Activated T-cell treated with anti-CD3 and anti-CD28 coated beads for 1 hour (primary cell): ENCODE results near the gene TJAP1.
"Not testable (repeated sequence)": the region's sequence is repeated elsewhere in the genome, so short reads cannot be mapped to it uniquely, and the experiment has no call there.

Experiments
- DNase-seq: peaks from one replicate; pipeline ENCODE4 v3.0.0-alpha.2; 2020; ENCODE audit warnings: low read depth

Gene TJAP1

DNA sequence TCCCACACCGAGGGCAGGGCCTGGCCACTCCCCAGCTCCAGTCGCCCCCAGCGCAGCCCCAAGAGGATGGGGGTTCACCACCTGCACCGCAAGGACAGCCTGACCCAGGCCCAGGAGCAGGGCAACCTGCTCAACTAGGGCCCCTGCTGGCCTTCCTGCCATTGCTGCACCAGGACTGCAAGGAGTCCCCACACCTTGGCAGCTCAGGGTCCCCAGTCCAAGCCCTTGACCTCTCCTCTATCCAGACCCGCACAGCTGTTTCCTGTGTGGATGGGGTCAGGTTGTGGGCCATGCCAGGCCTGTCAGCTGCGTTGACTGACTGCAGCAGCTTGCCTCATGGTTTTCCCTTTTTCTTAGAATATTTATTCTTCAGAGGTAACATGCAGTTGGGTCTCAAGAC is 28.3 kb downstream of the TJAP1 start:
- DNase-seq, result no peak

DNA sequence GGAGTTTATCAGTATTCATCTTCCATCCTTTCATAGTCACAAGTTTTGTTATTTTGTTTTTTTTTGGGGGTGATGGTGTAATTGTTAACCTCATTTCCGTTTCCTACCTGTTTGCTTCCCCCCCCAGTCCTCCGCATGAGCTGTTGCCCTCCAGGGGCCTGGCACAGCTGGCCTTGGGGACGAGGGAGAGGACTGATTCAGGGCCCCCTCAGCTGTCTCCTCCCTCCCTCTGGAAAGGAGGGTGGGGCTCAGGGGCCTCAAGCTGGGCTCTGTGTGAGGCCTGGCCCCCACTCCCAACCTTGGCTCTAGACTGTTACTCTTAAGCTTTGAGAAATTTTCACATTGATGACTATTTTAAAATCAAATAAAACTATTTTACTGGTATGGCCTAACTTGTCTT is 28.8 kb downstream of the TJAP1 start:
- no peak for DNase-seq

DNA sequence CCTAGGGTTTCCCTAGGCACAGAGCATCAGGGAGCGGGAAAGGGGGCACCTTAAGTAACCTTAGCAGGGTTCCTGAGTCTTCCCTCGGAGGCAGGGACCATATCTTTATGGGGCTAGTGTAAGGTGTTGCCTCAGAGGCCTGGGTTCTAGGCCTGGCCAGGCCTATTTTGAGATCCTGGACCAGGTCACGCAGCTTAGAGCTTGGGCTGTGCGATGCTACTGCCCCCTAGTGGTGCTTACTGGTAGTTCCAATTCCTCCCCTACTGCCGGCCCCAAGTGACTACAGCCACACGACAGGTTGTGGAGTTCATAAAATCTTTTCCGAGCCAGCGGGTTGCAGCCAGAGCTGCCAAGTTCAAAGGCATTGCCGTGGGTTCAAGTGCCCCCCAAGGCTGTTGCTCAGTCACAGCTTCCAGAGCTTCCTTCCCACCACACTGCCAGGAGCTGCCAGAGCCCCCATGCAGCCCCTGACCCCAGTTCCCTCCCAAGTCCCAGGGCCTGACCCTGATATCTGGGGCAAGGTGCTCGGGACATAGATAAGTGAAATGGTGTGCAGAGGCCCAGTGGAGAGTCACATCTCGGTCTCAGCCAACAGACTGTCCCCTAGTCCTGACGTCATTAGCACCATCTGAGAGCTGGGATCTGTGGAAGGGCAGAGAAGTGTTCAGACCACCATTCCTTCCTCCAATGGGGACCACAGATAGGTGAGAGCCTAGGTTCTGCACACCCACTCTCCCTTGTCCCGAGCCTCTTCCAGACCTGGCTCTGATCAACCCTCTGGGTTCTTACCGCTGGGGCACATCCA is 29.5 kb downstream of the TJAP1 start:
- peak; percentile 71 for DNase-seq

DNA sequence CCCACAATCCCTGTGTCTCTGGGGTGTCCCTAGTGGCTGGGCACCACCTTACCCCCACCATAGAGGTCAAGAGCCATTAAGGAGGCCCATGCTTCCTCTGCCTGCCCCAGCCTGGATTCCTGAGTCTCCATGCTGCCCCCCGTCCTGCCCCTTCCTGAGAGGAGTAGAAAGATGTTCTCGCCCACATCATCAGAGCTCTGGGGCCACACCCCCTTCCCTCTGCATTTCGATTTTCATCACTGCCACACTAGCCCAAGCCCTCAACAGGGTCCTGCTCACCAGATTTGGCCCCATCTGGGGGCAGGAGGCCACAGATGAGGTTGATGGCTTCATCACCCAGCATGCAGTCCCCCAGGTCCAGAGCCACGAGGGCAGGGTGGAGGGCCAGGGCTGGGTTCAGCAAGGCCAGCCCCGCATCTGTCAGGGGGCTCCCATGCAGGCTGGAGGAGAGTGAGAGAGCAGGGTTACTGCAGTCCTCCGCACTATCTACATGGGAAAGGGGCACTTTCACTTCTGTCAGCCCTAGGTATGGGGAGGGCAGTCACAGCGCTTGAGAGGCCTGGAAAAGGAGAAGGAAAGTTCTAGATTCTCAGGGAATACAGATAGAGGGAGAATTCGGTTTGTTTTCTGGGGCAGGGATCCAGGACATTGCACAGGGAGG is 31.2 kb downstream of the TJAP1 start:
- no peak for DNase-seq

DNA sequence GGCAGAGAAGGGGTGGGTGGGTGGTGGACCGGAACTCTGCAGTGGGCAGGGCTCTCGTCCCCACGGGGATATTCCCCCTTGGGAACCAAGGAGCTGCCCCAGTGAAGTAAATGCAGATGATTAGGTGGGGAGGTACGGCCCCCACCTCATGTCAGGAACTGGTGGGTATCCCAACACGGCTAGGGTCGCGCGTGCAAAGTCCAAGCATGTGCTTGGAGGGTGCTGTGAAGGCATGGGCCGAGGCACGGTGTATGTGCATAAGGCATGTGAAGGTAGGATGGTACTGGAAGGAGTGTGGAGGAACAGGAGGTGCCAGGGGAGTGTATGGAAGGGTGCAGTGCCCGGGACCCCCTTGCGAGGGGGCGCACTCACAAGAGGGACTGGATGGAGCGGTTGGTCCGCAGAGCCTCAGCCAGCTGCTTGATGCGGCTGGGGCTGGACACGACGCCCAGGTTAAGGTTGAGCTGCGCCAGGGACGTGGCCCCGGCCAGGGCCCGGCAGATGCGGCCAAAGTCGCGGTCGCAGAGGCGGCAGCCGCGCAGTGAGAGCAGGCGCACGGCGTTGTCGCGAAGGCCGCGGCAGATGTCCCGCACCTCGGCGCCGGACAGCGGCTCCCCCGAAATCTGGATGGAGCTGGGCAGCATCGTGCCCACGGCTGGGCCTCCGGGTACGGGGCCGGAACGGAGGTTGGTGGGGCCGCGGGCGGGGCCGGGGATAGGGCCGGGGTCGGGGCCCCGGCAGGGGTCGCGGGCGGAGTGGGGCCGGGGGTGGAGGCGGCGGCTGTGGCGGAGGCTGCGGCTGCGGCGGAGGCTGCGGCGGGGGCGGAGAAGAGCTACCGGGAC is 32.0 kb downstream of the TJAP1 start:
- DNase-seq, result no peak

DNA sequence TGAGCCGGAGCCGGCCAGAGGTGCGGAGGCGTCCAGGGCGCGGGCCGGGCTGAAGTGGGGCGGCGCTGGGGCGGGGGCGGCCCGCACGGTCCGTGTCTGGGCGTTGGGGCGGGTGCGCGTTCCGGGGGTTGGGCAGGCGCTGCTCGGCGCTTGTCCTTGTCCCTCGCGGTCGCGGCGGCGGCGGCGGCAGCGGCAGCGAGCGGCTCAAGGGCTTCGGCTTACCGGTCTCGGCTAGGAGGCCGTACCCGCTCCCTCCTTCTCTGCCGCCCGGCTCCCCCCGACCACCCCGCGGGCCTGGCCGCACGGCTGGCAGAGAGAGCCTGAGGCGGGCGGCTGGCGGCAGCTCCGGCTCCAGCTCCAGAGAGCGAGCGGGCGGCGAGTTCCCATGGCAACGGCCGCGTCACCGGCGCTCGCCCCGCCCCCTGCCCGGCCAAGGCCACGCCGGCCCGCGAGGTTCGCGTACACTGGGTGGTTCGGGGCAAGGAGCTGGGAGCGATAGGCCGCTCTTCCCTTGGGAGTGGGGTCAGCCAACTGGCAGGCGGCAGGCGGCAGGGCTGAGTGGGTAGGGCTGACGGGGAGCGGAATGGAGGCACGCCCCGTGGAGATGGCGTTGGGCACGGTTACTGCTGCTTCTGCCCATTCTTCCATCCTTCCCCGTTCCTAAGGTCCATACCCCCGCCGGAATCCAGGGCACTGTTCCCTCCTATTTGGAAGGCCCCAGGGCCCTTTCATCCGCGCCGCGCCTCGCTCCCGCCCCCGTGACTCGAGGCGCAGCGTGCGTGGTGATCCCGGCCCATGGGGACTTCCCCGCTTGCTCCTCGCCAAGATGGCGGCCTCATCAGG is 32.8 kb downstream of the TJAP1 start, which contains the start of gene LRRC73:
Gene LRRC73, minus strand, starts transcription at position 363 of the 843 bp plus-strand sequence. CDS start 561 bp downstream, outside the sequence.
- DNase-seq, result peak; percentile 63

DNA sequence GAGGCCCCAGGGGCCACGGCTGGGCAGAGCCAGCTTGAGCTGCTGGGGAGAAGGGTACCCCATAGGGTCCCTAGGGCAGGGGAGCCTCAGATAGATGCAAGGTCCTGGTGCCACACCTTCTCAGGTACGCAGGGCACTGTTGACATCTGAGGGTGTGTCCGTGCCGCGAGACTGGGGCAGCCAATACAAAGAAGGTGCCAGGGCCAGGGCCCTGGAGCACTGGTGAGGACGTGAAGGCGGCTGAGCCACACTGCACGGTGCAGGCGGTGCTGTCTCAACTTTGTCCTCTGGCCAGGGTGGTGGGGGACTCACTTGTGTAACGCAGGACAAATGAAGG is 33.4 kb downstream of the TJAP1 start:
- DNase-seq, result no peak

DNA sequence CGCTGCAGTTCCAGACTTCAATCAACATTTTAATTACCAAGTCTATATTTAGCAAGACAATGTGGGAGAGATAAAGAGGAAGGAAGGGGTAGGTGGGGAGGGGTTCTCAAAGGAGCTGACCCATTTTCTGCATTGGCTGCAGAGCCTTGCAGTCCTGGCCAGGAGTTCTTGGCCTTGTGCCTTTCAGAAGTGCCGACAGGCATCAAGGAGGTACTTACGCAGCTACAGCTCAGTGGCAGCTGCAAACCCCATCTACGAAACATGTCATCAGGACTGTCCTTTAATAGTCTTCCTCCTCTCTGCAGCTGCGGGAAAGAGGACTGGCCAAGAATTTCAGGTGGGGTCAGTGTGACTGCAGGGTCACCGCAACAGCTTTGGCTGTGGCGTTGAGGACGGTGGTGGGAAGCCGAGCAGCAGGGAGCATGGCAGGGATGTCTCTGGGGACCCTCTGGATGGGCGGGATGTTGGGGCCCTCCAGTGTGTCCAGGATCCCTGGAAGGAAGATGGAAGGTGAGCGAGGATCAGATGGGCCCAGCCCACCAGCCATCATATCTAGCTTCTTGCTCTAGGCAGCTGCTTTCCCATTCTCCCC is 34.5 kb downstream of the TJAP1 start:
- DNase-seq, result no peak

DNA sequence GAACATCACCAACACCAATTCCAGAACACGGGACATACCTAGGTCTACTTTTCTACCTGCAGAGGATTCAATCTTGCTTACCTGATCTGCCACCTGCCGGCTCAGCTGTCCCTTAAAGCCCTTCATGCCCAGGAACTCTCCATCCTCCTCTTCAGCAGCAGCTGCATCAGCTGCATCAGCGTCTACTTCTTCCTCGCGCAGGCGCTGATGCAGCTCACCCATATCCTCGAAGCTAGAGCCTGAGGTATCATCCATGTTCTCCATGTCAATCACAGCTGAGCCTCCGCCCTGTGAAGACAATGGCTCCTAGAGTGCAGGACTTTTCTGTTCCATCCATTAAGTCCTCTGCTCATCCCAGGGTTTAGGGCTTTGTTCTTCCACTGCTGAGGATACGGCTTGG is 38.4 kb downstream of the TJAP1 start:
- no peak for DNase-seq

DNA sequence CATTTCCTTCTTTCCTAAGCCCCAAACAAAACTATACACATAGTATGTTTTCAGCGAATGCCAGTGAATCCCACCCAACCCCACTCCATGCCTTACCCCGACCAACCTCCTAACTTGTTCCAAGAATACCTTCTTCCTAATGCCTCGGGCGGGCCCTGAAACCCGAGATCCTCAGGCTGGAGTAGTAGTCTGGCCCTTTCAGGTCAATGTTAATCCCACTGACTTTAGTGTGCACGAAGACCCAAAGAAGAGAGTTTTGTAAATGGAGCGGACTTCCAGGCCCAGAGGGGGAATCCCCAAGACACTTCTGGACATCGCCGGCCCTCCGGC is 39.0 kb downstream of the TJAP1 start:
- no peak for DNase-seq

DNA sequence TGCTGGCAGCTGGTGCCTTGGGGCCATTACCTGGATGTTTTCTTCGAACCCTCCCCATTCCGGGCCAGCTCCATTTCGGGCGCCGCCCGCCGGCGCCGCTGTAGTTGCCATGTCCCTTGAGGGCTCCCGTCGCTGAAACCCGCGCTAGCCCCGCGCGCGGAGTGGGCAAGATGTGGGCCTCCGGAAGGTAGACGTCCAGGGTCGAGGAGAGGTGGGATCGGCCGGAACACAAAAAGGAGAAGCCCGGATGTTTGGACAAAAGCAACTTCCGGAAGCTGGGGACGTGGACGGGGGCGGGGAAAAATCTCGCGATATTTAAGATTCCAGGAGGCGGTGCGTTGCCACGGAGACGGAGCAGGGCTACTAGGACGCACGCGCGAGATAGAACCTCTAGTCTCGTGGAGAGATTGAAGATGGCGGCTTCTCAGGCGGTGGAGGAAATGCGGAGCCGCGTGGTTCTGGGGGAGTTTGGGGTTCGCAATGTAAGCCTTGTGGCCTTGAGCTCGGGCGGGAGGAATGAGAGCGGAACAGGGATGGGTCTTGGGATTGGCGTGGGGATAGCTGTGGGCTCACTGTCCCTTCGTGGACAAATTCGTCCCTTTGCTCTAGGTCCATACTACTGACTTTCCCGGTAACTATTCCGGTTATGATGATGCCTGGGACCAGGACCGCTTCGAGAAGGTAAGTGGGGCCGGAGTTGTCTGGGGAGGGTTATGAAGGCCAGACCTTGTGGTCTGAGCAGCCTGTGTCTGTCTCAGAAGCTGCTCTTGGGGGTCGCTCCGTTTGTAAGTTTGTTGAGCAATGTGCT is 39.5 kb downstream of the TJAP1 start, which contains the start of the genes POLR1C and YIPF3:
Gene POLR1C, plus strand, starts transcription at position 393 of the 808 bp plus-strand sequence. Its CDS starts 21 bp downstream, at position 414.
Gene YIPF3, minus strand, starts transcription at position 230 of the 808 bp plus-strand sequence. Its CDS starts 119 bp downstream, at position 111.
- peak; percentile 94 for DNase-seq

DNA sequence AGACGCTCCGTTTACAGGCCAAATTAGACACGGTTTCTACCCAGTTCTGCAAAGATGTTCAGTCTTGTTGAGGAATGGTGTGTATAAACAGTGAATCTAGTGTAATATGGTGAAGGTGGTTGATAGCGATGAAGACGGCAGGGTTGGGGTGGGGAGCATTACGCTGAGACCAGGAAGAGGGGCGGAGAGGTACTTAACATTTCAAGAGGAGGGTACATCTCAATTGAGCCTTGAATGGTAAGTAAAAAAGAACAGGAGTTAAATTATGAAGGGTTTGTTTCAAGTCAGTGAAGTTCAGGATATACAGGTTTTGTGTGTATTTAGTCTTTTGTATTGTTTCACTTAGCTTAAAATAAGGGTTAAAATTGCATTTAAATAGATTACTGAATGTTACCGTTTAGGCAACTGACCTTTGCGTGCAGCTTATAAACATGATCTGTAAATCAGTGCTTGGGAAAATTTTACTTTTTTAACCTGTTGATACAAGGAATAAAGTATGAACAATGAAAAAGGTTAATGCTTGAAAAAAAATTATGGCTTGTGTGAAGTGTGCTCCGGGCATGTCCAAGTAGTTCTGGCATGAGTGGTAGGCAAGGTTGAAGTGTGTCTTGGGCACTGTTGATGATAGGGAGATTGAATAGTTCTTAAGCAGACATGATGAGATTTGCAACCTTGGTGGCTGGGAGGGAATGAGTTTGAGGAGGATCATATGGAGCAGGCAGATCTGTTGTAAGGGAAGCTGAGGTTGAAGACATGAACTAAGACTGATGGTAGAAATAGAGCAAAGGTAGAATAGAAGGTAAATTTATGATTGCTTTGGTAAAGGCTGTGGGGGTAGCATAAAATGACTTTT is 40.4 kb downstream of the TJAP1 start:
- DNase-seq, result no peak

DNA sequence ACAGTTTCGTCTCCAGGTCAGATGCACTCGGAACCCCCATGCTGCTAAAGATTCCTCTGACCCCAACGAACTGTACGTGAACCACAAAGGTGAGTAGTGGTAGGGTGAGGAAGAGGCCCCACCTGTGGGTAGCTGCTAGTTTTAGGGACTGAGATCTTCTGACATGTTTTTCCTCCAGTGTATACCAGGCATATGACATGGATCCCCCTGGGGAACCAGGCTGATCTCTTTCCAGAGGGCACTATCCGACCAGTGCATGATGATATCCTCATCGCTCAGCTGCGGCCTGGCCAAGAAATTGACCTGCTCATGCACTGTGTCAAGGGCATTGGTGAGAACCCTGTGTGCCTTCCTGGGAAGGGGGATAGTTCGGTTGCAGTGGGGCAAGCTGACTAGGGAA is 42.7 kb downstream of the TJAP1 start:
- DNase-seq, result no peak

DNA sequence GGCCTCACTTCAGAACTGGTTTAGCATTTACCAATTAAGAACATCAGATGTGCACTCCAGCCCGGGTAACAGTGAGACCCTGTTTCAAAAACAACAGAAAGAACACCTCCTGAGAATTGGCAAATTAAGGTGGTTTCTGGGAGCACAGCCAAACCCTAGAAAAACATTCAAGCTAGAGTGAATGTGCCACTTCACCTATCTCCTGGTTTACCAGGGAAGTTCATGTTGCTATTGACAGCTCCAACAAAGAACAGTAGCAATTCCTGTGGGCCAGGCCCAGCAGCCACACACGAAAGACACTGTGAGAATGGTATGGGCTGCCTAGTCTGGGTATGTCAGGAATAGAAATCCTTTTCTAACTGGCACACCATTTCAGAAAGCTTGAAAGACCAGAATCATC is 44.5 kb downstream of the TJAP1 start:
- DNase-seq, result no peak

DNA sequence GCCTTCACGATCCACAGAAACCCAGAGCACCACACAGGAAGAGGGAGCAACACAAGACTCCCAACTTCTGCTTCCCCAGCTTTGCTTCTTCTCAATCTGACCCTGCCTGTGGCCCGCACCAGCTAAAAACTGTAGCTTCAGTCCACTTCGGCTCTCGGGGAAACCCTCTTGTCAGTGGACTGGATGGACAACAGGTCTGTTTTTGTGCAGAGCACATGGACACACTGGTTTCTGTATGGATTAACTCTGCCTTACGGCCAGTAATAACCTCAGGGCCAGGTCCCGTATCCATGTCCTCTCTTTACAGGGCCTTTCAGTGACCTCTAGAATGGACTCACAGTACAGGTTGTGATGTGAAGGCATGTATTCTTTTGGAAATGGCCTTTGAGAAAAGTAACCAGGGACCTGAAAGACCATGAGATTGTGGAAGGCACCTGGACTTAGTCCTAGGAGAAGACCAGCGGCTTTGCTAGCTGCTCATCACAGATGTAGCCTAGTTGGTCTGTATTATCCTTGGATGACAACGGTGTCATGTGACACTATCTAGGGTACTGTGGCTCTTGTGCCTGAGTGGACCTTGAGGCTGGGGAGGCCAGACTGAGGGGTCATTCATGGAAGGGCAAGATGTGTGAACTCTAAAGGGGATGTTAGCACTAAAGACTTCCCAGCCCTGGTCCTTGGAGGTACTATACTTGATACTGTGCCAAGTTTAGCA is 45.3 kb downstream of the TJAP1 start:
- no peak for DNase-seq

DNA sequence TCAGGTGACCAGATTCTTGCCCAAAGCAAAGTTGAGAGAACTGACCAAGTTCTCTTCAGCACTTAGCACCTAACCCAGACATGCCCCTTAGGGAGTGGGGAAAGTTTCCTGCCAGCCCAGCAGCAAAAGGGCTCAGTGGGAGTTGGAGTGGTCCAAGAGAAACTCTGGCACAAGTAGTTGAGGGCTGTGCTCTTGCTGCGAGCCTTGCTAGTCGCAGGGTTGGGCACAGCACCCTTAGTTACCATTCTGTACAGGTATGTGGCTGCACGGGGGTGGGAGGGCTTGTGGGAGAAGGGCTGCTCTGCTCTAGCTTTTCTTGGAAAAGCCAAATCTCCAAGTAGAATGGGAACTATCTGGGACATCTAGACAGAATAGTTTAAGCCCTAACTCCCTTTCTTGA is 45.9 kb downstream of the TJAP1 start:
- no peak for DNase-seq

DNA sequence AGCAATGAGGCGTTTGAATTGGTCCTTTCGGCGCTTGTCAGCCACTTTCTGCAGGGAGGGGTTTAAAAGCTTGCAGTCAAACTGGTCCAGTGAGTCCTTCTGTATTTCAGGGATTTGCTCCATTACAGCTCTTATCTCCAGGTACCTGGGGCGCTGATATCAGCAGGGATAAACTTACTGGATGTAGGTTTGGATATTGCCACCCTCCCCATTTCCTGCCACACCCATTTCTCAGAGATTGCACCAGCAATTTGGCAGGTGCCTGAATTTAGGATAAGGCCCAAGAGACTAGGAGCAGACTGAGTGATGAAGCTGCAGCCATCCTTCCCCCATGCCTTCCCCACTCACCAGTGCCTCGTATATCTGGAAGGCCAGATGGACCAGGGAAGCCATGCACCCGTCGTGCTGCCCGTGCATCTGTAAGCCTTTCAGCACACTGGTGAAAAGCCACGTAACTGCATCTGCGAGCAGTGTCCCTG is 47.2 kb downstream of the TJAP1 start:
- DNase-seq, result no peak

DNA sequence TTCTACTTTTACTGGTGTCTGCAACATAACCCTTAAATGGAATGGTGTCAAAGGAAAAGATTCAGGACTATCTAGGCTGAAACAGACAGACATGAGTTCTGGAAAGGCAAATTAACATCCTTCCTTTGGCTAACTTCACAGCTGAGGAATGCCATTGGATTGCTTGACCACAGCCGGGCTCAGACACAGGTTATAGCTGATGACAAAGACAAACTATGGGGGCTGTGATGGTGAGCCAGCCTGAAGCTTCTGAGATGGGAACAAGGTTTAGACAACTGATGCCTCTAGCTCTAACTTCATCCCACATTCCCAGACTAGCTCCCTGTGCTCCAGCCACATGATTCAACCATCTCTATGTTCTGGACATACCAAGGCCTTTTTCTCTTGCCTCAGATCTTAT is 54.8 kb downstream of the TJAP1 start:
- DNase-seq, result no peak

DNA sequence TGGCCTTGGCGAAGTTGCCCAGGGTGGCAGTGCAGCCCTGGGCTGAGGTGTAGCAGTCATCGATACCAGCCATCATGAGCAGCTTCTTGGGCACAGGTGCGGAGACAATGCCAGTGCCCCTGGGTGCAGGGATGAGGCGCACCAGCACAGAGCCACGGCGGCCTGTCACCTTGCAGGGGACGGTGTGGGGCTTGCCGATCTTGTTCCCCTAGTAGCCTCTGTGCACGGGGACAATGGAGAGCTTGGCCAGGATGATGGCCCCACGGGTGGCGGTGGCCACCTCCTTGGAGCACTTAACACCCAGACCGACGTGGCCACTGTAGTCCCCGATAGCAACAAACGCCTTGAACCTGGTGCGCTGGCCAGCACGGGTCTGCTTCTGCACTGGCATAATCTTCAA is 61.6 kb downstream of the TJAP1 start:
- DNase-seq, result not testable (repeated sequence)
